SU-DHL-6 (cell line): Measurements from ENCODE around the gene TMEM240.

ENCODE experiments used
- H2AFZ ChIP-seq: fragments of 200-600 bp; sonication (generic); 2 replicates; pipeline ENCODE4 v1.6.1; 2014; ENCODE audit warnings: low read depth, mild to moderate bottlenecking, moderate library complexity, mixed read lengths, antibody characterized with exemption, low read length; ENCODE audit not compliant: severe bottlenecking
- H3F3A ChIP-seq: fragments of 200-600 bp; shearing (Covaris generic); 2 replicates; pipeline ENCODE4 v1.6.0; 2016; ENCODE audit warnings: antibody characterized with exemption, mild to moderate bottlenecking; ENCODE audit not compliant: insufficient read depth
- H3K27ac ChIP-seq: fragments of 200-600 bp; sonication (generic); 2 replicates; pipeline ENCODE4 v1.5.1; 2016; ENCODE audit warnings: low read depth, mild to moderate bottlenecking, low read length, moderate library complexity, mixed read lengths
- H3K27me3 ChIP-seq: fragments of 200-600 bp; sonication (generic), shearing (Covaris generic); 2 replicates; pipeline ENCODE4 v1.6.0; 2014; ENCODE audit warnings: mild to moderate bottlenecking, low read length
- H3K36me3 ChIP-seq: fragments of 200-600 bp; sonication (generic); 2 replicates; pipeline ENCODE4 v1.6.1; 2014; ENCODE audit warnings: mild to moderate bottlenecking, low read length, mixed read lengths
- H3K4me2 ChIP-seq: fragments of 300-600, 200-600 bp; shearing (Covaris generic), sonication (generic); 2 replicates; pipeline ENCODE4 v1.6.0; 2014; ENCODE audit warnings: low read length, low read depth, mild to moderate bottlenecking; ENCODE audit not compliant: poor library complexity, severe bottlenecking
- H3K4me3 ChIP-seq: fragments of 200-600 bp; sonication (generic); 2 replicates; pipeline ENCODE4 v1.5.1; 2014; ENCODE audit warnings: antibody characterized with exemption, low read length, mild to moderate bottlenecking, mixed read lengths; ENCODE audit not compliant: insufficient read depth, poor library complexity, severe bottlenecking
- H3K79me2 ChIP-seq: fragments of 200-600 bp; sonication (generic); 2 replicates; pipeline ENCODE4 v1.6.1; 2014; ENCODE audit warnings: mild to moderate bottlenecking, low read length, moderate library complexity; ENCODE audit not compliant: insufficient read depth
- H3K9ac ChIP-seq: fragments of 200-600 bp; sonication (generic); 2 replicates; pipeline ENCODE4 v1.7.0; 2014; ENCODE audit warnings: mild to moderate bottlenecking, low read length
- H3K9me2 ChIP-seq: fragments of 200-600 bp; sonication (generic); replicated peaks from 2 replicates; pipeline ENCODE4 v1.6.1; 2014; ENCODE audit warnings: low read length; ENCODE audit not compliant: insufficient read depth
- H3K9me3 ChIP-seq: fragments of 200-600 bp; sonication (generic); 2 replicates; pipeline ENCODE4 v1.6.1; 2014; ENCODE audit warnings: low read length, mixed read lengths; ENCODE audit not compliant: insufficient read depth
- H4K20me1 ChIP-seq: fragments of 200-600 bp; sonication (generic); 2 replicates; pipeline ENCODE4 v1.6.1; 2014; ENCODE audit warnings: low read depth, mild to moderate bottlenecking, antibody characterized with exemption, low read length, moderate library complexity, mixed read lengths
- EZH2phosphoT487 ChIP-seq: fragments of 200-600 bp; sonication (generic), shearing (Covaris generic); conservative IDR thresholded peaks from 2 replicates; pipeline ENCODE4 v1.6.1; 2018; ENCODE audit warnings: mild to moderate bottlenecking, antibody characterized with exemption, low read length, moderate library complexity, mixed read lengths
- TF ChIP-seq, protein P1 (sequence below): fragments of 200-600 bp; sonication (generic); IDR thresholded peaks from one replicate; pipeline ENCODE4 v1.5.1; 2017; ENCODE audit warnings: antibody characterized with exemption, mild to moderate bottlenecking, low read length, moderate library complexity; ENCODE audit not compliant: insufficient read depth, poor library complexity, severe bottlenecking

TMEM240 gene

DNA sequence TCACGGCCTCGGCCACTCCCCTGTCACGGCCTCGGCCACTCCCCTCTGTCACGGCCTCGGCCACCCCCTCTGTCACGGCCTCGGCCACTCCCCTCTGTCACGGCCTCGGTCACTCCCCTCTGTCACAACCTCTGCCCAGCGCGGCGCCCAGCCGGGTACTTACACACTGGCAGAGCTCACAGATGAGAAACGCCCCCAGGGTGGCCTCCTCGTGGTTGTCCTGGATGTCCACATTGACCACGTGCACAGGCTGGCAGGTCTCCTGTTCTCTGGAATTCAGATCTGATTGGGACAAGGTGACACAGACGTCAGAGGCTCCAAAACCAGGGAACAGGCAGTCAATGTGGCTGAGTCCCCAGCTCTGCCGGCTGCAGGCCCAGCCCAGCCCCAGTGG lies 3.3 kb upstream of the TMEM240 start:
- H3K4me3 ChIP-seq = no peak overlapping the region
- no peaks in the 10 kb centered on the region; the same call in 1 of the 2 replicates for H4K20me1 ChIP-seq
- H3K4me2 ChIP-seq = no peak overlapping the region
- no peaks in the 10 kb centered on the region for H3K36me3 ChIP-seq
- H3K27me3 ChIP-seq = no peaks in the 10 kb centered on the region
- no peaks in the 10 kb centered on the region for H3F3A ChIP-seq
- H3K9ac ChIP-seq = no peak overlapping the region
- H3K79me2 ChIP-seq = no peaks in the 10 kb centered on the region
- H3K9me3 ChIP-seq = no peaks in the 10 kb centered on the region
- no peak overlapping the region for H2AFZ ChIP-seq
- H3K9me2 ChIP-seq = no peaks in the 10 kb centered on the region
- H3K27ac ChIP-seq = no peak overlapping the region
- TF ChIP-seq EZH2phosphoT487 = no peak
- TF ChIP-seq, protein P1, sequence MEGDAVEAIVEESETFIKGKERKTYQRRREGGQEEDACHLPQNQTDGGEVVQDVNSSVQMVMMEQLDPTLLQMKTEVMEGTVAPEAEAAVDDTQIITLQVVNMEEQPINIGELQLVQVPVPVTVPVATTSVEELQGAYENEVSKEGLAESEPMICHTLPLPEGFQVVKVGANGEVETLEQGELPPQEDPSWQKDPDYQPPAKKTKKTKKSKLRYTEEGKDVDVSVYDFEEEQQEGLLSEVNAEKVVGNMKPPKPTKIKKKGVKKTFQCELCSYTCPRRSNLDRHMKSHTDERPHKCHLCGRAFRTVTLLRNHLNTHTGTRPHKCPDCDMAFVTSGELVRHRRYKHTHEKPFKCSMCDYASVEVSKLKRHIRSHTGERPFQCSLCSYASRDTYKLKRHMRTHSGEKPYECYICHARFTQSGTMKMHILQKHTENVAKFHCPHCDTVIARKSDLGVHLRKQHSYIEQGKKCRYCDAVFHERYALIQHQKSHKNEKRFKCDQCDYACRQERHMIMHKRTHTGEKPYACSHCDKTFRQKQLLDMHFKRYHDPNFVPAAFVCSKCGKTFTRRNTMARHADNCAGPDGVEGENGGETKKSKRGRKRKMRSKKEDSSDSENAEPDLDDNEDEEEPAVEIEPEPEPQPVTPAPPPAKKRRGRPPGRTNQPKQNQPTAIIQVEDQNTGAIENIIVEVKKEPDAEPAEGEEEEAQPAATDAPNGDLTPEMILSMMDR = no peak

GRCh38 chr1:1542766-1543705 lies 2.6 kb upstream of the TMEM240 start:
- H4K20me1 ChIP-seq = no peaks in the 10 kb centered on the region; the same call in 1 of the 2 replicates
- H3K27ac ChIP-seq = no peak overlapping the region
- no peaks in the 10 kb centered on the region for H3K36me3 ChIP-seq
- no peak overlapping the region for H3K9ac ChIP-seq
- no peak overlapping the region for H3K4me3 ChIP-seq
- H3K9me3 ChIP-seq = no peaks in the 10 kb centered on the region
- no peak for TF ChIP-seq EZH2phosphoT487
- TF ChIP-seq, protein P1 = no peak
- no peak overlapping the region for H3K4me2 ChIP-seq
- no peaks in the 10 kb centered on the region for H3F3A ChIP-seq
- H2AFZ ChIP-seq = no peak overlapping the region
- H3K79me2 ChIP-seq = no peaks in the 10 kb centered on the region
- H3K27me3 ChIP-seq = no peaks in the 10 kb centered on the region
- no peaks in the 10 kb centered on the region for H3K9me2 ChIP-seq

- no peaks in the 10 kb centered on the region for H3F3A ChIP-seq
- no peaks in the 10 kb centered on the region; the same call in 1 of the 2 replicates for H4K20me1 ChIP-seq
- H3K9me2 ChIP-seq = no peaks in the 10 kb centered on the region
- no peak overlapping the region for H2AFZ ChIP-seq
- H3K27me3 ChIP-seq = no peaks in the 10 kb centered on the region
- H3K9ac ChIP-seq = no peak overlapping the region
- TF ChIP-seq, protein P1 = no peak
- no peak for TF ChIP-seq EZH2phosphoT487
- no peak overlapping the region for H3K4me3 ChIP-seq
- no peaks in the 10 kb centered on the region for H3K36me3 ChIP-seq
- no peak overlapping the region for H3K4me2 ChIP-seq
- H3K9me3 ChIP-seq = no peaks in the 10 kb centered on the region
- H3K27ac ChIP-seq = no peak overlapping the region
- H3K79me2 ChIP-seq = no peaks in the 10 kb centered on the region
Measured at GRCh38 chr1:1541956-1542765, 1.7 kb upstream of the TMEM240 start.
